GM18520 (cell line): ENCODE data around the gene MAST4.

Experiments used
- ATAC-seq: cut with Tn5 transposase; IDR thresholded peaks from one replicate; pipeline ENCODE4 v1.9.1; 2021; ENCODE audit not compliant: unreplicated experiment

Gene MAST4

DNA sequence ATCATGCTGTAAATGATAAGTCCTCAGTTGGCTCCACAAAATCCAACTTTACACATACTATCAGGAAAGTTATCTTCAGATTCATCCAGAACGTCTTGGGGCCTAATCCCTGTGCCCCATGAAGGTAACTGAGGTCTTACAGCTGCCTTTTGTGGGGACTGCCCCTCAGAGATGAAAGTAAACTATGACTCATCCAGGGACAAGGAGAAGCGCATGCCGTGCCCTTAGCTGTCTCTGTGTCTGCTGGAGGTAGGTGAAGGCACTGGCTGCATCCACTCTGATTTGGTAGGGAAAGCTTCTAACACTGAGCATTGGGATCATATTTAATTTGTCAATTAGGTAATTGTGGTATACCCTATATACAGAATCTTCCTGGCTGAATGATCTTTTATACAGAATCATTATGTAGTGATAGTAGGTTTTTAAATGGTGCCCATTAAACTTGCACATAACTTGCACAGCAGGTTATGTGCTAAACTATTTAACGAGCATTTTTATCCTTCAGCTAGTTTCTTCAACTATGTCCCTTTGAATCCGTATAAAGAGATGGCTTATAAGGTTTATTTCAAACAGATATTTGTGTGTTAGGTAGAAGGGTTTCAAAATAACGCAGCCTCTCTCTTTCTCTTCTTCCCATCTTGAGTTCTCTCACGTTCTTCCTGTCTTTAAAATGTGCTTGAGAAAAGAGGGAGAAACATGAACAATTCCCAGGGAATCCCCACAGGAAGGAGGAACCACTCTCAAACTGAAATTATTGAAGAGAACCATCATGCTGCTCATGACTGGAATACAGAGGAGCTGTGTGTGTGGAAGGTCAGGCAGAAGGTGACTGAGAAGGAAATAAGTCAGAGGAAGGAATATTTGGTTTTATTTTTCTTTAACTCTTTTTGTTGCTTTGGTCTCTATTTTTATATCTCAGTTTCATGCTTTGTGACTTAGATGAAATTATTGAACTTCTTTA, 349.5 kb downstream of the MAST4 start:
- peak; percentile 94 for ATAC-seq

DNA sequence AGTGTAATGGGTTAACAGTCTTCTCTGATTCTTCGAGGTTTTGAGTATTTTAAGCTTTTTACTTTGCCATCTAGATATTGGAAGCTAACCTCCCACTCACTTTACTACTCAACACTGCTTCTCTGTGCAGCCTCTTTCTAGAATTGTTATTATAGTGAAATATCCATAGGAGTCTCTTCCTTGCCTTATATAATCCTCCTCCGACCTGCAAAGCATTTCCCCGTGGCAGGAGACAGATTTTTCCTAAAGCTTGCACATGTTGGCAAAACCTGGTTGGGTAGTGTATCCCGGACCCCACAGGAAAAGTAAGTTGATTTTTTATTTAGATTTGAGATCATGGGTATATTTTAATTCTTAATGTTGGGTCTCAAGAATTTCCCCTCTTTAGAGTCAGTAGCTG, 351.3 kb downstream of the MAST4 start:
- ATAC-seq, result no peak

GRCh38 chr5:66949066-66949465, 352.9 kb downstream of the MAST4 start:
- ATAC-seq, result no peak

DNA sequence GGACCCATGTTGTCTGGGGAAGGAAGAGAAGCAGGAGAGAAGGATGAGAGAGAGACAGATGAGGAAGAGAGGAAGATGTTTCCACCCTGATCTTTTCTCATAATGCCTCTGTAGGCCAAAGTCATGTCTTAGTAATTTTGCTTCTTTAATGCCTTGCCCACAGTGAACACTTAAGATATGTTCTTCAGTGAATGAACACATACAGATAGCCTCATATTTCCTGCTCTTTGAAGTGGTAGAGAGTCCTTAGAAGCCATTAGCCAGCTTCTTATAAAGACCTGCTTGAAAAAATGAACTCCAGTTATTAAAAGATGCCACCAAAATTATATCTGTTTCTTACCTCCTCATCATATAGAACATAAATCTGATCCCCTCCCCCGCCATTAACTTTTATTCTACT, 356.0 kb downstream of the MAST4 start:
- ATAC-seq, result no peak

GRCh38 chr5:66956439-66956838, 360.2 kb downstream of the MAST4 start:
- ATAC-seq, result no peak

DNA sequence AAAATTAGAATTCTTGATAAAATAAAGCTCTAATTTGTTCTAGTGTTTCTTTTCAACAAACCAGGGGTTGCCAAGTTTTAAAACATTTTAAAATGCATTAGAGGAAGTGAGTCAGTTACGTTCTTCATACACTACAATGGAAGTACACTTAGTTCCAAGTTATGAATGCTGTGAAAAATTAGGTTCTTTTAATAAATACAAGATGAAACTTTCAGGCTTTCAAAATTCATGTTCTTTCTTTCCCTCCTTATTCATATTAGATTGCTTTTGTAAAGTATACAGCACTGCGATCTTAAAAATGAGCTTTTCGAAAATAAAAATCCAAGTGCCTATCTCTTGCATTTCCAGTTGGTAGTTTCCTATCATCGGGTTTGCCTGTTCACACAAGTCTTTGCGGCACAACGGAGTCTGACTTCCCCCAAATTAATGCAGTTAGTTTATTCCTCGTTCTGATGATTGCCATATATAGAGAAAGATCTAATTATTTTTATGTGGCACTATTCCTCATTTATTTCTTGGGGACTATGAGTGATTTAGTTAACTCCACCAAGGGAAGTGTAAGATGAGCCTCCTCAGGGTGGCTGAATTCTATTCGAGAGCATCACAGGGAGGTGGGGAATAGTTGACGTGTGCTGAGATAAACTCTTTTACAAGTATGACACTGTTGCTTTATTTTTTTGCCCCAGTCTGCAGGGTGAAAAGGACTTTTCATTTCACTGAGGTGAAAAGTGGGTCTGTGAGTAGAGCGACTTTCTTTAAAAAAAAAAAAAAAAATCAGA, 362.2 kb downstream of the MAST4 start:
- ATAC-seq, result no peak

DNA sequence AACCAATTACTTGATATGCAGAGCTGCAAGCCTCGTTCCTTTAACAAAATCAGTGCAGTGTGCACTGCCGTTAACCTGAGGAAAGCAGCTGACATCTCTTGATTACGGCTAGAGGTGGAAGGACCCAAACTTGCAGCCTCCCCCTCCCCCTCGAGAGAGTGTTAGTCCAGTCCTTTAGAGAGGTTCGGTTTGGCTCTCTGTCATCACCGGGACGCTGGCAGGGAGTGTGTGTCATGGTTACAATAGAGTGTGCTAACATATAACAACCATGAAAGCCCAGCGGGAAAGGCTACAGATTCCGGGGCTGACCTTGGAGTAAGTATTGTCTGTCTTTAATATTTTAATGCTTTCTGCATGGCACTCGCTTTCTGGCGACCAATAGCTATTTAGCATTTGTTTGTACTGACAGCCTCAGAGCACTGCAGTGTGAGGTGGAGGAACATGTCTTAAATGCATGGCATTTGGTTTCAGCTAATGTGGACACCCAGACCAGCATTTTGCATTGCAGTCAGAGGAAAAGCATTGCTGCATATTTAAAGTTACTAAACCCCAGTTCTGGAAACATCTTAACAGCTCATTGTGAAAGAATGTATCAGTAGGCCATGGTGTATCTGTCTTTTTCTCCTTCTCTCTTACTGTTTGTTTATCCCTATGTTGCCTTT, 362.9 kb downstream of the MAST4 start:
- no peak for ATAC-seq

GRCh38 chr5:66959653-66960052, 363.5 kb downstream of the MAST4 start:
- ATAC-seq, result no peak

DNA sequence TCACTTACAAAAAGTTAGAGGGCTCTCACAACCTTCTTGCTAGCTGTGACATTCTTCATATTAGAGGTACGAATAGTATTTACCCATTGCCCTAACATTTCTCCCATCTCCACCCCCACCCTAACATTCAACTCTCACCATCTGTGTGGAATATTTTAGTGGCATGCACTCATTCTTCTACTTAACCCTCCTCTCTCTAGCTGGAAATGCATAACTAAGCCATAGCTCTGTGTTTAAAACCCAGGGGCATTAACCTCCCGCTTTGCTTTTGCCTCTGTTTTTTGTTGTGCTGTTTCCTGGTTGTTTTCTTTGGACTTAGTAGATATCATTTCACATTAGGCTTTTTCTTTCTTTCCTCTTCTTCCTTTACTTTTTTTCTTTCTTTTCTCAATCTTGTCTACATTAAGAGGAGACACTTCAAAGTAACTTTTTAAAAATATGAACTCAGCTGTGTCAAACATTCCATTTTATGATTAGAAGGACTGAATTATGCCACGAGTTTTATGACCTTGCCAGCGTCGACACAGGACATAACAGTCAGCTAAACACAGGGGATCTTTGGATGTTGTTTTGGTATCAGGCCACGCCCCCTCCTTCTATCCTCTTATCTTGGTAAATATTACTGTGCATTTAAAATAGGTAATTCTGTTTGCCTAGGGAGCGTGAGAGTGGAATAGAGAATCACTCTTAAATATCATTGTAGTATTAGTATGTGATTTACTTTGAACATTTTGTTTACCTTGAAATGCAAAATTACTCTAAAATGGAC, 364.4 kb downstream of the MAST4 start:
- ATAC-seq, result no peak

- ATAC-seq, result no peak
These were observed 367.4 kb downstream of the MAST4 start for GRCh38 chr5:66963559-66963971.

DNA sequence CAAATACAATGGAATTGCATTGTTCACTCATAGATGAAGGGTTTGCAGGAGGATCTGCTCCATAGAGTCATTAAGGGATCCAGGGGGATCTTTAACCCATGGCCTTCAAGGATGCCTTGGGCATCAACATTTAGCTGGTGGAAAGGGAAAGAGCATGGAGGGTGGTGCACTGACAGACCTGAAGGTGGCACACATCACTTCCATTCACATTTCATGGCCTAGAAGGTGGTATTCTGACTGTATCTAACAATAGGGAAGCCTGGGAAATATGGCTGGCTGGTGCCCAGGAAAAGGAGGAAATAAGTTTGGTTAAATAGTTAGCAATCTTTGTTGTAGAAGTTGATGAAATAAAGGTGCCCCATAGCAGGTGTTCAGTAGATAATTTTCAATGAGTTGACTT, 370.2 kb downstream of the MAST4 start:
- no peak for ATAC-seq

- ATAC-seq, result no peak
These were observed 370.9 kb downstream of the MAST4 start for GRCh38 chr5:66967102-66967501.

DNA sequence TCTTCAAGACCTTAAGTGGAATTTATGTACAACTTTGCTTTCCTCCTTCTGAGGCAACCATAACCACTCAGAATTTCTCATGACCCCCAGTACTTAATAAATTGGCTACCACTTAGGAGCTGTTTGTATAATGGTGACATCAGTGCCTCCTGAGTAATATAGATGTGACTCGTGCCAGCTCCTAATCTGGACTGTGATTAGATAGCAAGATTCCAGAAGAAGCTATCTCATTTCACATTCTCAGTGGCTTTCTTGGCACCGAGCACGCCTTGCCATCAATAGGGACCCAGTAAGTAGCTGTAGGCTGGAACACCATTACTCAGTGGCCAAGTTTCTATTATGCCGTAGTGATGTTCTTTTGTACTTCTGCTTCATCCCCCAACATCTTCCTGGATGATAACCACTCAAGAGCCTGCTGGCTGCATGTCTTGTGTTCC, 371.7 kb downstream of the MAST4 start:
- ATAC-seq, result no peak

DNA sequence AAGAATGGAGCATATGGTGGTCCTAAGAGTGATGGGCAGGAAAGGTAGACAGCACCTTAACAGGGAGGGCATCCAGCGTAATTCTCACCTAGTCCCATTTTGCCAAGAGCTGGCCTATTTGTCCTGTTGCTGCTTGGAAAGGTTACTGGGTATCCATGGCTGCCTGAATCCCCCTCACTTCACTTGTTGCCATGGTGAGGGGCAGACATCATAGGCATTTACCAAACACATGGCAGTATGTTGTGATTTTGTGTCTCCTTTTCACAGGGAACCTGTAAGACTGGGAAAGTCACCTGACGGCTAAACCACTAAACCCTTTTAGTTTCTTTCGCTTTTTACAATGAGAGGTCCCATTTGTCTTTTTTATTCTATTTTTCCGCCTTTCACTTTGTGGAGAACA, 373.3 kb downstream of the MAST4 start:
- ATAC-seq, result no peak

GRCh38 chr5:66969963-66970362, 373.8 kb downstream of the MAST4 start:
- ATAC-seq, result no peak

DNA sequence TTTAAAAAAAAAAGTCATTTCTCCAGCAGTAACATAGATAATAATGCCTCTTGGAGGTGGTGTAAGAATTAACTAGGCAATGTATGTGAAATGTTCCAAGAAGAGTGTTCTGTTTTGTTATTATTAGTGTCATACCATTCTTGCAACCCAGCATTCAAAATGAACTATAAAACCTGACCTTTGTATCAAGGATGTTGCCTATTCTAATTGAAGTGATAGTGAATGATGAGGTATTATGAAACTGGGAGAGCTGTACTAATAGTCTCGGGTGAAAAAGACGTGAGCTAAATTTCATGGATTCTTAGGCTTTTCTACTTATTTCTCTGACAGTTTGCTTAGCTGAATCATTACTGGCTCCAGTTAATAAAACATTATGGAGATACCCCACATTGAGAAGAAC, 375.8 kb downstream of the MAST4 start:
- no peak for ATAC-seq

DNA sequence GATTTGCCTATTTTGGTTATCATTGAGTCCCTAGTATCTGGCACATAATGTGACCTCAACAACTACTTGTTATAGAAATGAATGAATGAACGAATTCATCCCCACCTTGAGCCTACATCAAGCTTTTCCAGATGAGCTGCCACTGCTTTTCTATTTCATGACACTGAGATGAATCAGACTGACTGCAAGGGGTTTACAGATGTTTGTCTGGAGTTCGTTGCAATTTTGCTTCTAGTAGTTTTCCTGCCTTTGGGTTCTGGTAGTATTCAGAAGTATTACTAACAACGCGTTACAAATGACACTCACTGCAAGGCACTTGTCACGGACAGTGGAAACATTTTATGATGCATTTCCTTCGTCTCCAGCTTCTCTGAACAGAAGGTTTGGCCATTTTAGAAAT, 378.1 kb downstream of the MAST4 start:
- ATAC-seq, result no peak

- no peak for ATAC-seq
These were observed 379.9 kb downstream of the MAST4 start for GRCh38 chr5:66976108-66976507.

DNA sequence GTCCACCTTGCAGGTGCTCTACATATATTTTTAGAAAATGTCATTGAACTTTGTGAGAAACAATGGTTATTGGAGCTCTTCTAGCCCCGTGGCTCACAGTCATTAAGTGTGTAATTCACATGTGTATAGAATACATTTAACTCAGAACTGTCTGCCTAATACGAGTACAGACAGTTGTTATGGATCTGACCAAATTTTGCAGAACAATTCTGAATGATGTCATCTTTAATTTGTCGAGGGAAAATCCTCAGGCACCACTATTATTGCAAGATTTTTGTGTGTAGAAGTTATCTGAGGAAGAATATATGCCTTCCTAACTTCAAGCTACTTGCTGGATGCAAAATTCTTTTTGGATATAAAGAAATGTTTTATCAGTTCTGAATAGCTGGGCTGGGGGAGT, 383.5 kb downstream of the MAST4 start:
- no peak for ATAC-seq

GRCh38 chr5:66981266-66982055, 385.3 kb downstream of the MAST4 start:
- ATAC-seq, result no peak
